Measurements from ENCODE around the gene MRPL4. TPM values are rescaled to one million over a fixed set of nuclear protein-coding genes. Genes with fewer than 3 reads are reported as not detected.

The MRPL4 gene
- total RNA-seq, 1 experiment from 2014 or later = 65.2 TPM

GRCh38 chr19:10255358-10255757 lies 3.3 kb downstream of the MRPL4 start:
- no peak for DNase-seq (ENCODE audit: low read depth)
- in situ Hi-C loops (cut with HindIII; ENCODE audit: low pct_unique_long_range_greater_than_20kb, low sequenced_read_pairs) = no loop called here

DNA sequence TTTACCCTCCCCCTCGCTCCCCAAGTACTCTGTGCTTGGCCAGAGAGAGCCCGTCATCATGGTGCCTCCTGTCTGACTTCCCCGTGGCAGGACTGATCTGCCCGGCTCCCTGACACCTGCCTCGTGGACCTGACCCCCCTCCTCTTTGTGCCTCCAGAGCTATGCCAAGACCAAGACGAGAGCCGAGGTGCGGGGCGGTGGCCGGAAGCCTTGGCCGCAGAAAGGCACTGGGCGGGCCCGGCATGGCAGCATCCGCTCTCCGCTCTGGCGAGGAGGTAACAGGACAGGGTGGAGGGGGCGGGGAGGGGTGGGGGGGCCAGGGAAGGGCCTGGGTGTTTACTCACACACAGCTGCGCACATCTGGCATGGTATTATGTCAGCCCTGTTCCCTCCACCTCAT lies 4.5 kb downstream of the MRPL4 start:
- DNase-seq (ENCODE audit: low read depth) = no peak
- in situ Hi-C loops (cut with HindIII; ENCODE audit: low pct_unique_long_range_greater_than_20kb, low sequenced_read_pairs) = no loop called here

GRCh38 chr19:10256970-10257615 lies 5.1 kb downstream of the MRPL4 start:
- in situ Hi-C loops (cut with HindIII; ENCODE audit: low pct_unique_long_range_greater_than_20kb, low sequenced_read_pairs) = no loop called here
- DNase-seq (ENCODE audit: low read depth) = no peak

GRCh38 chr19:10258080-10258710 lies 6.2 kb downstream of the MRPL4 start:
- no peak for DNase-seq (ENCODE audit: low read depth)
- in situ Hi-C loops (cut with HindIII; ENCODE audit: low pct_unique_long_range_greater_than_20kb, low sequenced_read_pairs) = no loop called here

GRCh38 chr19:10259162-10259905 lies 7.3 kb downstream of the MRPL4 start:
- in situ Hi-C loops (cut with HindIII; ENCODE audit: low pct_unique_long_range_greater_than_20kb, low sequenced_read_pairs) = no loop called here
- peak; percentile 71 for DNase-seq (ENCODE audit: low read depth)

DNA sequence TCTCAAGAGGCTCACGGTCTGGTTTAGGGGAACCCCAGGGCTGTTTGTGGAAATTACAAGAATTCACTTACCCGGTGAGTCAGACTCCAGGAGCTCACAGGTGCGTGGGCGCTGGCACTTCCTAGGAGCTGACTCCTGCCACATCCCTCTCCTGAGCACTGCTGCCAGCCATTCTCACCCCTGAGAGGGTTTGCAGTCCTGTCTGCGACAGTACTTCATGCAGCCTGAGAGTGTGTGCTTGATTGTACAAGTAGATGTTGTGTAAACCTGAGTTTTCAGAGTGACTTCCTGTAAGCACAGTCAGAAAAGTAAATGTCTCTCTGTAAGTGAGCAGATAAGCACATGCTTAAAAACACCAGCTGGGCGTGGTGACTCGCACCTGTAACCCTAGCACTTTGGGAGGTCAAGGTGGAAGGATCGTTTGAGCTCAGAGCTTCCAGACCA lies 8.1 kb downstream of the MRPL4 start:
- DNase-seq (ENCODE audit: low read depth) = no peak
- in situ Hi-C loops (cut with HindIII; ENCODE audit: low pct_unique_long_range_greater_than_20kb, low sequenced_read_pairs) = no loop called here

DNA sequence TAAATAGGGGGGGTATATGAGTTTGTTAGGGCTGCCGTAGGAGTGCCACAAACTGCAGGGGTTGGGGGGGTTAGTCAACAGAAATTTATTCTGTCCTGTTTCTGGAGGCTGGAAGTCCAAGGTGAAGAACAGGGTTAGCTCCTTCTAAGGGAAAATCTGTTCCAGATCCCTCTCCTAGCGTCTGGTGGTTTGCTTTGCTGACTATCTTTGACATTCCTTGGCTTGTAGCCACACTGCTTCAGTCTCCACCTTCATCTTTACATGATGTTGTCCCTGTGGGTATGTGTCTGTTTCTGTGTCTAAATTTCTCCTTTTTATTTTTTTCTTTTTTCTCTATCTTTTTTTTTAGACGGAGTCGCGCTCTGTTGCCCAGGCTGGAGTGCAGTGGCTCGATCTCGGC lies 10.8 kb downstream of the MRPL4 start:
- in situ Hi-C loops (cut with HindIII; ENCODE audit: low pct_unique_long_range_greater_than_20kb, low sequenced_read_pairs) = no loop called here
- DNase-seq (ENCODE audit: low read depth) = no peak

DNA sequence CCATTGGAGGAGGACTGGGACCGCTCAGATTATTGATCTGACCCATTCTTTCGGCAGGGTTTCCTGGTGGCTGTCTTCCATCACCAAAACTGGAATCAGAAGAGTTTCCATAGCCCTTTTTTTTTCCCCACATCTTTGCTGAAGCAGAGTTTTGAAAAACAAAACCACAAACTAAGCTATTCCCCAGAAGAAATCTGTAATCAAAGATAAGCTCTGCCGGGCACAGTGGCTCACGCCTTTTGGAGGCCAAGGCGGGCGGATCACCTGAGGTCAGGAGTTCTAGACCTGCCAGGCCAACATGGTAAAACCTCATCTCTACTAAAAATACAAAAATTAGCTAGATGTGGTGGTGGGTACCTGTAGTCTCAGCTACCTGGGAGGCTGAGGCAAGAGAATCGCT lies 14.7 kb downstream of the MRPL4 start:
- in situ Hi-C loops (cut with HindIII; ENCODE audit: low pct_unique_long_range_greater_than_20kb, low sequenced_read_pairs) = no loop called here
- no peak for DNase-seq (ENCODE audit: low read depth)

DNA sequence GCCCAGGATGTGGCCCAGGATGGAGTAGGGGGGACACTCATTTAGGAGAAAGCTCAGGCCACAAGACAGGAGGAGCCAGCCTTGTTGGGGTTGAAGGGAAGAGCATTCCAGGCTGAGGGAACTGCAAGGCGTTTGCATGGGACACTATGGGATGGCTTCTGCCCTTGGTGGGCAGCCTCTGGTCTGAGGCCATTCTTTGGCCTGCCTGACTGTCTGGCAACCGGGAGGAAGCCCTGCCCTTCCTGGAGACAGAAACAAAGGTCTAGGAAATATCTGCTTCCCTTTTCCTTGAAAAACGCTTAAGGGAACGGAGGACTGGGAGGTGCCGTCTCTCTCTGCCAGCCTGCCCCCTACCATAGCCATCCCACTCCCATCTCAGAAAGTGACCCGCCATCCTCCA lies 16.1 kb downstream of the MRPL4 start:
- DNase-seq (ENCODE audit: low read depth) = no peak
- in situ Hi-C loops (cut with HindIII; ENCODE audit: low pct_unique_long_range_greater_than_20kb, low sequenced_read_pairs) = no loop called here

DNA sequence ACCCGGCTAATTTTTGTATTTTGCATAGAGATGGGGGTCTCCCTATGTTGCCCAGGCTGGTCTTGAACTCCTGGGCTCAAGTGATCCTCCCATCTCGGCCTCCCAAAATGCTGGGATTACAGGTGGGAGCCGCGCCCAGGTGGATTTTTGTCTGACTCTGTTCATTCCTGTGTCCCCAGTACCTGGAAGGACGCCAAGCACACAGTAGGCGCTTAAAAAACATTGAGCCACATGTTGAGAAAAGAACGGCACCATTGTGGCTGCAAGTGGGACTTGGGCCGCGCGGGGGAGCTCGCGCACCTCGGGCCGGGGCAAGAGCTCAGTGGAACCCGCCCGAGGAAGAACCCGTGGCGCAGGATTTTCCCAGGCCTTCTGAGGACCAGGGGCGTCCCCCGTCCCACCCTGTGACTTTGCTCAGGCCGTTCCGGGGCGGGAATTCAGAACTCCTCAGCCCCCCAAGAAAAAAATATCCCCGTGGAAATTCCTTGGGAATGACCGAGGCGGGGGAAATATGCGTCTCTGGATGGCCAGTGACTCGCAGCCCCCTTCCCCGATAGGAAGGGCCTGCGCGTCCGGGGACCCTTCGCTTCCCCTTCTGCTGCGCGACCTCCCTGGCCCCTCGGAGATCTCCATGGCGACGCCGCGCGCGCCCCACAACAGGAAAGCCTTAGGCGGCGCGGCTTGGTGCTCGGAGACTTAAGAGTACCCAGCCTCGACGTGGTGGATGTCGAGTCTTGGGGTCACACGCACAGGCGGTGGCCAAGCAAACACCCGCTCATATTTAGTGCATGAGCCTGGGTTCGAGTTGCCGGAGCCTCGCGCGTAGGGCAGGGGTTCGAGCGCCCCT lies 17.5 kb downstream of the MRPL4 start:
- peak; percentile 37 for DNase-seq (ENCODE audit: low read depth)
- in situ Hi-C loops (cut with HindIII; ENCODE audit: low pct_unique_long_range_greater_than_20kb, low sequenced_read_pairs) = no loop called here

GRCh38 chr19:10270180-10270615 lies 18.2 kb downstream of the MRPL4 start:
- DNase-seq (ENCODE audit: low read depth) = no peak
- in situ Hi-C loops (cut with HindIII; ENCODE audit: low pct_unique_long_range_greater_than_20kb, low sequenced_read_pairs) = no loop called here

- in situ Hi-C loops (cut with HindIII; ENCODE audit: low pct_unique_long_range_greater_than_20kb, low sequenced_read_pairs) = no loop called here
- DNase-seq (ENCODE audit: low read depth) = no peak
Observed at GRCh38 chr19:10270616-10271394, 18.8 kb downstream of the MRPL4 start, which contains the start of gene ICAM1. TSS of gene ICAM1 (plus strand) at chr19:10271120. CDS start at chr19:10271160, 40 bp downstream.

- in situ Hi-C loops (cut with HindIII; ENCODE audit: low pct_unique_long_range_greater_than_20kb, low sequenced_read_pairs) = no loop called here
- no peak for DNase-seq (ENCODE audit: low read depth)
Observed at GRCh38 chr19:10271543-10272086, 19.6 kb downstream of the MRPL4 start.

DNA sequence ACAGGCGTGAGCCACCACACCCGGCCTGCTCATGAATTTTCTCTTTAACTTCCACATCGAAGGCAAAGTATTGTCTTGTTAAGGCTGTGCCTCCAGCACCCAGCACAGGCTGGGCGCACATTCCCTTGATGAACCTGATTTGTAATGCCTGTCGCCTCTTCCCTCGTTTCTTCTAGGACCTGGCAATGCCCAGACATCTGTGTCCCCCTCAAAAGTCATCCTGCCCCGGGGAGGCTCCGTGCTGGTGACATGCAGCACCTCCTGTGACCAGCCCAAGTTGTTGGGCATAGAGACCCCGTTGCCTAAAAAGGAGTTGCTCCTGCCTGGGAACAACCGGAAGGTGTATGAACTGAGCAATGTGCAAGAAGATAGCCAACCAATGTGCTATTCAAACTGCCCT lies 22.6 kb downstream of the MRPL4 start:
- in situ Hi-C loops (cut with HindIII; ENCODE audit: low pct_unique_long_range_greater_than_20kb, low sequenced_read_pairs) = no loop called here
- no peak for DNase-seq (ENCODE audit: low read depth)

DNA sequence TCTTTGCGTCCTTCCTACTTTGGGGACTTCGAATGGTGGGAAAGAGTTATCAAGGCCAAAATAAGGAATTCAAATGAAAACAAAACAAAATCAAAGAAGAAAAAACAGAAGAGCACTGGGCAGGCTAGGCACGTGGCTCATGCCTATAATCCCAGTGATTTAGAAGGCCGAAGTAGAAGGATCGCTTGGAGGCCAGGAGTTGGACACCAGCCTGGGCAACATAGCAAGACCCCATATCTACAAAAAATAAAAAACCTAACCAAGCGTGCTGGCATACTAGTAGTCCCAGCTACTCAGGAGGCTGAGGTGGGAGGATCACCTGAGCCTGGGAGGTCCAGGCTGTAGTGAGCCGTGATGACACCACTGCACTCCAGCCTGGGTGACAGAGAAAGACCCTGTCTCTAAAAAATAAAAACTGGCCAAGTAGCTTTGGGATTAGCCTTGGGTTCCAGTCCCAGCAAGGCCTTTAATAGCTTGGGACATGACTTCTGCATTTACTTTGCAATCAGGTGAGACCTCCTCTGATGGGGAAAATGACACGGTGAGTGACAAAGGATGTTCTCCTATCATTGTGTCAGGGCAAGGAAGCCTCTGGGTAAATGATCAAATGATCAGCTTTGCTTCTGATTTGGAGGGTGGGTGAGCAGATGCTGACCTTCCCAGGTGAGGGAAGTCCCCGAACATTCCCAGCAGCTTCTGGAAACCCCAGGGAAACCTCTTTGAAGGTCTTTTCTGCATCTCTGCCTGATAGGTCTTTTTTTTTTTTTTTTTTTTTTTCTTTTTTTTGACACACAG lies 26.0 kb downstream of the MRPL4 start:
- no peak for DNase-seq (ENCODE audit: low read depth)
- in situ Hi-C loops (cut with HindIII; ENCODE audit: low pct_unique_long_range_greater_than_20kb, low sequenced_read_pairs) = no loop called here

DNA sequence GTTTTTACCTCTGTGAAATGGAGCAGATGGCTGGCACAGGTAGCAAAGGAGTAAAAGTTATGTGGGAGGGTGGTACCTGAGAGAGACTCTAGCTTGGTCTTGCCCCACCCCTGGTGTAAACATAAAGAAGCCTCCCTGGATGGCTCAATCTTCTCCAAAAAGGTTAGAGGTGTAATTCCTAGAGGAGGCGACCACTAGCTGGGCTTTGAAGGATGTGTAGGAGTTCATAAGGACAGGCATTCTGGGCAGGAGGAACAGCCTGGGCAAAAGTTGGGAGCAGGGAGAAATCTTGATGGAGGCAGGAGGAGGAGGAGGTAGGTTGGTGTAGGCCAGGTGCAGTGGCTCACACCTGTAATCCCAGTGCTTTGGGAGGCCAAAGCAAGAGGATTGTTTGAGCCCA lies 26.9 kb downstream of the MRPL4 start:
- no peak for DNase-seq (ENCODE audit: low read depth)
- in situ Hi-C loops (cut with HindIII; ENCODE audit: low pct_unique_long_range_greater_than_20kb, low sequenced_read_pairs) = no loop called here
